GM23338 (cell line): ENCODE measurements around the gene MAD1L1.

Source experiments
- CREB1 ChIP-seq: fragments of 250-450 bp; sonication (Bioruptor Pico); IDR thresholded peaks from 2 replicates; pipeline ENCODE4 v1.5.0; 2020; ENCODE audit warnings: low read depth, mild to moderate bottlenecking, moderate library complexity
- EZH2 ChIP-seq: fragments of 200-600 bp; sonication (generic); IDR thresholded peaks from one replicate; pipeline ENCODE4 v1.8.0; 2017; ENCODE audit warnings: antibody characterized with exemption, mild to moderate bottlenecking, low read depth; ENCODE audit not compliant: unreplicated experiment
- EZH2phosphoT487 ChIP-seq: fragments of 200-600 bp; sonication (generic); IDR thresholded peaks from one replicate; pipeline ENCODE4 v1.8.1; 2018; ENCODE audit warnings: antibody characterized with exemption; ENCODE audit not compliant: unreplicated experiment
- JUNB ChIP-seq: IDR thresholded peaks from one replicate; pipeline ENCODE4 v1.6.1; 2016; ENCODE audit warnings: antibody characterized with exemption; ENCODE audit not compliant: unreplicated experiment
- POLR2AphosphoS5 ChIP-seq: IDR thresholded peaks from 2 replicates; pipeline ENCODE4 v1.6.1; 2016; ENCODE audit warnings: antibody characterized with exemption, low read depth
- TF ChIP-seq, protein P1 (sequence below), 2 experiments: fragments of 200-600 bp in 1 of 2; sonication (generic) in 1 of 2; conservative IDR thresholded peaks; 2 replicates each; pipeline versions ENCODE4 v1.5.1 to v1.6.1; 2016 to 2017; ENCODE audit warnings: antibody characterized with exemption in 2 of 2, low read depth in 2 of 2, mild to moderate bottlenecking in 2 of 2, moderate library complexity in 1 of 2
- TF ChIP-seq, protein P2 (sequence below): IDR thresholded peaks from 2 replicates; pipeline ENCODE4 v1.6.1; 2016; ENCODE audit warnings: antibody characterized with exemption
- TF ChIP-seq, protein P3 (sequence below): IDR thresholded peaks from one replicate; pipeline ENCODE4 v1.6.1; 2018; ENCODE audit warnings: antibody characterized with exemption; ENCODE audit not compliant: unreplicated experiment

DNA sequence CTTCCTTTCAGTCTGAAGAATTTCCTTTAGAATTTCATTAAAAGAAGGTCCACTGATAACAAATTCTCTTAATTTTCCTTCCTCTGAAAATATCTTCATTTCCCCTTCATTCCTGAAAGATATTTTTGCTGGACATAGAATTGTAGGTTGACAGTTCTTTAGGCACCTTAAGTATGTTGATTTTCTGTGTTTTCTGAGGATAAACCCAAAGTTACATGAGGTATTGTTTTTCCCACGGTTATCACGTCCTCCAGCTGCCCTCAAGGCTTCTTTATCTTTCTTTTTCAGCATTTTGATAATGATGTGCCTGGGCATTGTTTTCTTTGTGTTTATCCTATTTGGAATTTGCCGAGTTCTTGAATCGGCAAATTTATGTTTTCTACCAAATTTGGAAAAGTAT lies 457.4 kb downstream of the MAD1L1 start:
- no peak for TF ChIP-seq EZH2phosphoT487
- TF ChIP-seq, protein P1, sequence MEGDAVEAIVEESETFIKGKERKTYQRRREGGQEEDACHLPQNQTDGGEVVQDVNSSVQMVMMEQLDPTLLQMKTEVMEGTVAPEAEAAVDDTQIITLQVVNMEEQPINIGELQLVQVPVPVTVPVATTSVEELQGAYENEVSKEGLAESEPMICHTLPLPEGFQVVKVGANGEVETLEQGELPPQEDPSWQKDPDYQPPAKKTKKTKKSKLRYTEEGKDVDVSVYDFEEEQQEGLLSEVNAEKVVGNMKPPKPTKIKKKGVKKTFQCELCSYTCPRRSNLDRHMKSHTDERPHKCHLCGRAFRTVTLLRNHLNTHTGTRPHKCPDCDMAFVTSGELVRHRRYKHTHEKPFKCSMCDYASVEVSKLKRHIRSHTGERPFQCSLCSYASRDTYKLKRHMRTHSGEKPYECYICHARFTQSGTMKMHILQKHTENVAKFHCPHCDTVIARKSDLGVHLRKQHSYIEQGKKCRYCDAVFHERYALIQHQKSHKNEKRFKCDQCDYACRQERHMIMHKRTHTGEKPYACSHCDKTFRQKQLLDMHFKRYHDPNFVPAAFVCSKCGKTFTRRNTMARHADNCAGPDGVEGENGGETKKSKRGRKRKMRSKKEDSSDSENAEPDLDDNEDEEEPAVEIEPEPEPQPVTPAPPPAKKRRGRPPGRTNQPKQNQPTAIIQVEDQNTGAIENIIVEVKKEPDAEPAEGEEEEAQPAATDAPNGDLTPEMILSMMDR (conservative IDR thresholded peaks at IDR 0.05; ENCODE audit: low read depth in 2 of 2): no peak
- no peak for TF ChIP-seq POLR2AphosphoS5
- no peak for TF ChIP-seq JUNB
- no peak for TF ChIP-seq EZH2
- TF ChIP-seq, protein P2, sequence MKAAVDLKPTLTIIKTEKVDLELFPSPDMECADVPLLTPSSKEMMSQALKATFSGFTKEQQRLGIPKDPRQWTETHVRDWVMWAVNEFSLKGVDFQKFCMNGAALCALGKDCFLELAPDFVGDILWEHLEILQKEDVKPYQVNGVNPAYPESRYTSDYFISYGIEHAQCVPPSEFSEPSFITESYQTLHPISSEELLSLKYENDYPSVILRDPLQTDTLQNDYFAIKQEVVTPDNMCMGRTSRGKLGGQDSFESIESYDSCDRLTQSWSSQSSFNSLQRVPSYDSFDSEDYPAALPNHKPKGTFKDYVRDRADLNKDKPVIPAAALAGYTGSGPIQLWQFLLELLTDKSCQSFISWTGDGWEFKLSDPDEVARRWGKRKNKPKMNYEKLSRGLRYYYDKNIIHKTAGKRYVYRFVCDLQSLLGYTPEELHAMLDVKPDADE: no peak
- TF ChIP-seq, protein P3, sequence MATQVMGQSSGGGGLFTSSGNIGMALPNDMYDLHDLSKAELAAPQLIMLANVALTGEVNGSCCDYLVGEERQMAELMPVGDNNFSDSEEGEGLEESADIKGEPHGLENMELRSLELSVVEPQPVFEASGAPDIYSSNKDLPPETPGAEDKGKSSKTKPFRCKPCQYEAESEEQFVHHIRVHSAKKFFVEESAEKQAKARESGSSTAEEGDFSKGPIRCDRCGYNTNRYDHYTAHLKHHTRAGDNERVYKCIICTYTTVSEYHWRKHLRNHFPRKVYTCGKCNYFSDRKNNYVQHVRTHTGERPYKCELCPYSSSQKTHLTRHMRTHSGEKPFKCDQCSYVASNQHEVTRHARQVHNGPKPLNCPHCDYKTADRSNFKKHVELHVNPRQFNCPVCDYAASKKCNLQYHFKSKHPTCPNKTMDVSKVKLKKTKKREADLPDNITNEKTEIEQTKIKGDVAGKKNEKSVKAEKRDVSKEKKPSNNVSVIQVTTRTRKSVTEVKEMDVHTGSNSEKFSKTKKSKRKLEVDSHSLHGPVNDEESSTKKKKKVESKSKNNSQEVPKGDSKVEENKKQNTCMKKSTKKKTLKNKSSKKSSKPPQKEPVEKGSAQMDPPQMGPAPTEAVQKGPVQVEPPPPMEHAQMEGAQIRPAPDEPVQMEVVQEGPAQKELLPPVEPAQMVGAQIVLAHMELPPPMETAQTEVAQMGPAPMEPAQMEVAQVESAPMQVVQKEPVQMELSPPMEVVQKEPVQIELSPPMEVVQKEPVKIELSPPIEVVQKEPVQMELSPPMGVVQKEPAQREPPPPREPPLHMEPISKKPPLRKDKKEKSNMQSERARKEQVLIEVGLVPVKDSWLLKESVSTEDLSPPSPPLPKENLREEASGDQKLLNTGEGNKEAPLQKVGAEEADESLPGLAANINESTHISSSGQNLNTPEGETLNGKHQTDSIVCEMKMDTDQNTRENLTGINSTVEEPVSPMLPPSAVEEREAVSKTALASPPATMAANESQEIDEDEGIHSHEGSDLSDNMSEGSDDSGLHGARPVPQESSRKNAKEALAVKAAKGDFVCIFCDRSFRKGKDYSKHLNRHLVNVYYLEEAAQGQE: no peak
- no peak for TF ChIP-seq CREB1 (CRISPR knock-in tag)
